GM20431 (cell line): ENCODE data around the gene CRYBG3.
"Not testable (repeated sequence)": the region's sequence is repeated elsewhere in the genome, so short reads cannot be mapped to it uniquely, and the experiment has no call there.

Source experiments
- in situ Hi-C: fragments of 300-500 bp; cut with MseI, MboI; formaldehyde crosslinking; loops from one replicate; pipeline ENCODE4 v1.15.0; 2020; ENCODE audit warnings: low sequenced_read_pairs; ENCODE audit not compliant: unreplicated experiment

CRYBG3 gene

DNA sequence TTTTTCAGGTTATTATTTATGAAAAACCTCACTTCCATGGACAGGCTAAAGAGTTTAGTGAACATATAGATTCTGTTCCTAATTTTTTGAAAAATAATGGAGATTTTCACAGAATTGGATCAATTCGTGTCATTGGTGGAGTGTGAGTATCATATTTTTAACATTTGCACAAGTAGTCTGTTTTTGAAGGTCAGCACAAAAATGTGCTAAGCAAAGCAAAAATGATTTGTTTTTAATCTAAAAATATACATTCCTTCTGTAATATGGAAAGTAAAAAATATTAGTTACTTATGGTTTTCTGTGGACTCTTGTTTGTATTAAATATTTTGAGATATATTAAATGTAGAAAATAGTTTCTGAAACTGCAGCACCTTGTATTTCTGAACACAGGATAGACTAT is 71.0 kb downstream of the CRYBG3 start:
- in situ Hi-C loops: no loop called here

DNA sequence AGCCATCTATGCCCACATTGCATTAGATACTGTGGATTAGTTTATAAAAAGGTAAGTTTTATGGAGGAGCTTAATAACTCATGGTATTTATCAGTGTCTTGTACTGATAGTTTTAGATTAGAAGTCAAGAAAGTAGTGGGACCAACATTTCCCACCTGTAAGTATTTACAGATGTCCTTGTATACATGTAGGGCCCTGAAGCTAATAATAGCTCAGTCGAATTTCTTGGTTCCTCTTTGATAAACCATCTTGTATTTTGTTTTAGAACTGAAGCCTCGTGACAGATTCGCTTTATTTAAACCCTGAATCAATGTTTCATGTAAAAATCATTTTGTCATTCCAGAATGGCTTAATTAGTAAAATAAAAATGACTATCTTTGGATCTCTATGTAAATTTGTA is 73.4 kb downstream of the CRYBG3 start:
- in situ Hi-C loops: no loop called here

DNA sequence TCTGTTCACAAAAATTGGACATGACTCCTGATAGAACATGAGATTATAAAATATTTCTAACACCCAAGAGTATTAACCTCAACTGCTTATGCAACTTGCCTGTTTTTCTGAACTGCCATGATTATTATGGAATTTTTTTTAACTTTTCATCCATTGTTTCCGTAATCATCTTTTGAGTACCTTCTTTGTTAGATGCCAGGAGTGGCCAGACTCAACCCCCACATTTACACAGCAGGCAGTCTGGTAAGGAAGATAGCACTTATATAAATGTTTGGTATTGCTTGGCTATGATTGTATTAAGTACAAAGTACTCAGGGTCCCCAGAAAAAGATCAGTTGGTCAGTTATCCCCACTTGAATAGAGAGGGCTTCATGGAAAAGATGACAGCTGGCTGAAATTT is 74.3 kb downstream of the CRYBG3 start:
- in situ Hi-C loops: no loop called here

DNA sequence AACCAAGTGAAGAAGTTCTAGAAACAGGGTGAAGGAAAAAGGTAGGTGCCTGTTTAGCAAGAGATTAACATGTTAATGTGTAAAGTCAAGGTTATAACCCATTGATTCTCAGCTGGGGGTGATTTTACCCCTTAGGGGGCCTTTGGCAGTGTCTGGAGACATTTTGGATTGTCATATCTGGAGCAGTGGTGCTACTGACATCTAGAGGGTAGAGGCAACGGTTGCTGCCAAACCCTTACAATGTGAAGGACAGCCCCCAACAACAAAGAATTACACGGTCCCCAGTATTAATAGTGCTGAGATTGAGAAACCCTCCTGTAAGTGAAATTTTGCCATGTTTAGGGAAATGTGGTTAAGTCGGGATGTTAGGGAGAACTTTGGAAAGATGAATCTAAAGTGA is 74.7 kb downstream of the CRYBG3 start:
- in situ Hi-C loops: no loop called here

DNA sequence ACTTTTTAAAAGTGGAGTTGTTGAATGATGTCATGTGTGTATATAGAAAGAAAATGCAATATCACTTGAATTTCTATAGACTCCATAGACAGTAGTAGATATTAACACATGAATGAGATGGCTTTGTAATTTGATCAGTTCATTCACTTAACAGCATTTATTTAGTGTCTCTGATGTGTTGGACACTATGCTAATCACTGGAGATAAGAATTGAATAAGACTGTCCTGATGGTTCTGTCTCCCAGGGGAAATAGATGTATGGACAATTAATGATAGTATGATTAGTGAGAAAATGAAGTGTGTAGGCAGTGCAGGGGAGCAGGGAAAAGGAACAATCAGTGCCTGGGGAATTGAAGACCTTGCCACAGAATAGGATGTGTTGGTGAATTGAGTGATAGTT is 77.5 kb downstream of the CRYBG3 start:
- in situ Hi-C loops: no loop called here

DNA sequence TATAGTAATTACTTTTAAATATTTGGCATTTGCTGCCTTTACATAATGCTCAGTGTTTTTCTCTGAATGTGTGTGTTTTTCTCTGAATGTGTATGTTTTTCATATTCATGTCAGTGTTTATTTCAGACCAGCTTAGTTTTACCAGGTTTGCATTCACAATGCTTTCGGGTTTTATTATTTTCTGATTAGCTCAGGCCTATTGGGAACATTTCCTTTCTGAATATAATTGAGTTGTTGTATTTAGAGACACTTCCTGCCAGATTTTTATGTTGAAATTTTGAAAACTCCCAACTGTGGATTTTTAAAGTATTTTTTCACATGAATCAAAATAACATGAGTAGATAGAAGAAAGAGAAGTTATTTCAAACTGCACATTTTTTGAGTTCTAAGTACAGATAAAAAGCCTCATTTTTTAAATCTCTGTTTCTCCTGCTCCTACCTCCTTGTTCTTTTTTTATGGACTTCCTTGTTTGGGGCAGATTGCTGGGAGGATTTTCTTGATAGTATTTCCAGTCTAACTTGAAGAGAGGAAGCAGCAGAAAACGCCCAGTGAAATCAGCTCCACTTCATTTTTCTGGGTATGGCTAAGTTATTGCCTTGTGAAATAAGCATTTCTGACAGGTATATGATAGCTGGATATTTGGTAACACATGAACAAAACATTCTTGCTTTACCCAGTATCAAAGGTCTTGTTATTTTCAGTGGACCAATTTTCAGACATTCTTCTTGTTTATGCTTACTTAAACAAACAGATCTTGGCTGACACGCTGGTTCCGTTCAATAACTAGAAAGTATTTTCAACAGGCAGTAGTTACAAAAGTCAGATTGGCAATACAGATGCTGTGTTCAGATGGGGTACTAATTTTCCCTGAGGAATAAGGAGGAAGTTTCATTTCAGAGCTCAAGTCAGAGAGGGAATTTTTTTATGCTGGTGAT is 79.8 kb downstream of the CRYBG3 start:
- in situ Hi-C loops: no loop called here

DNA sequence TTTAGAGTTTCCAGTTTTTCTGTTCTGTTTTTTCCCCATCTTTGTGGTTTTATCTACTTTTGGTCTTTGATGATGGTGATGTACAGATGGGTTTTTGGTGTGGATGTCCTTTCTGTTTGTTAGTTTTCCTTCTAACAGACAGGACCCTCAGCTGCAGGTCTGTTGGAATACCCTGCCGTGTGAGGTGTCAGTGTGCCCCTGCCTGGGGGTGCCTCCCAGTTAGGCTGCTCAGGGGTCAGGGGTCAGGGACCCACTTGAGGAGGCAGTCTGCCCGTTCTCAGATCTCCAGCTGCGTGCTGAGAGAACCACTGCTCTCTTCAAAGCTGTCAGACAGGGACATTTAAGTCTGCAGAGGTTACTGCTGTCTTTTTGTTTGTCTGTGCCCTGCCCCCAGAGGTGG is 88.0 kb downstream of the CRYBG3 start:
- in situ Hi-C loops: not testable (repeated sequence)

DNA sequence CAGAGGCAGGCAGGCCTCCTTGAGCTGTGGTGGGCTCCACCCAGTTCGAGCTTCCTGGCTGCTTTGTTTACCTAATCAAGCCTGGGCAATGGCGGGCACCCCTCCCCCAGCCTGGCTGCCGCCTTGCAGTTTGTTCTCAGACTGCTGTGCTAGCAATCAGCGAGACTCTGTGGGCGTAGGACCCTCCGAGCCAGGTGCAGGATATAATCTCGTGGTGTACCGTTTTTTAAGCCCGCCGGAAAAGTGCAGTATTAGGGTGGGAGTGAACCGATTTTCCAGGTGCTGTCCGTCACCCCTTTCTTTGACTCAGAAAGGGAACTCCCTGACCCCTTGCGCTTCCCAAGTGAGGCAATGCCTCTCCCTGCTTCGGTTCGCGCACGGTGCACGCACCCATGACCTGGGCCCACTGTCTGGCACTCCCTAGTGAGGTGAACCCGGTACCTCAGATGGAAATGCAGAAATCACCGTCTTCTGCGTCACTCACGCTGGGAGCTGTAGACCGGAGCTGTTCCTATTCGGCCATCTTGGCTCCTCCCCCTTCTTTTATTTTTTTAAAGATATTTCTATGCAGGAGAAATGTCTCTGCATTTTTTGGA is 88.5 kb downstream of the CRYBG3 start:
- in situ Hi-C loops: not testable (repeated sequence)

DNA sequence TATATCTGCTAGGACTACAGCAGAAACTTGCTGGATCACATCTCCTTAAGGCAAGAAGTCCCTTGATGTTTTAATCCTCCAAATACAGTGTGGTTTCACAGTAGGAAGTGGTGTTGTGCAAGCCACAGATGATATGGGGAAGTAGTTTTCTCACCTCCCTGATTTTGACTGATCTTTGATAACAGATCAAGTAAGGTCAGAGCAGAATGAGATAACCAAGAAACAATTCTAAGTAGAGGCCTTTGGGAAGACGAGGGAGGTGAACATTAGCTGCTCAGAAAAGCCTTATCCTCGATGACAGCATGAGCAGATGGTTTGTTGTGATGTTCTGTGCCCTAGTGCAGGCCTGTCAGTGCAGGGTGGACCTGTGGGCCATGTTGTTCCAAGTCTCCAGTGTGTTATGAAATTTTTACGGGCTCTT is 89.1 kb downstream of the CRYBG3 start:
- in situ Hi-C loops: no loop called here

DNA sequence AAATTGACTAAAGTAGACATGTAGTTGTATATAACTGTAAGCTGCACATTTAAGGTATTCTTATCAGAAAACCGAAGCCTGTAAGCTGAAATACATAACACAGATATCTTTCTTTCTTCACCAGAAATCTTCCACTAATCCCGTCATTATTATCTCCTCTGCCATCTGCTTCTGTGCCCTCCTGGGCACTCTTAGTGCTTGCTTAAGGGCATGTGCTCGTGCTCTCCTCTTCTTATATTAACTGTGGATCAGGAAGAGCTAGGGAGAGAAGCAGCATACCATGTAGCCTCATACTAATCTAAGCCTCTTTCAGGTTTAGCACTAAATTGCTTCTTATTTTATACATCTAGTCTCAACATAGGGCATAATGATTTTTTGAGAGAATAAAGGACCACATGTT is 89.6 kb downstream of the CRYBG3 start:
- in situ Hi-C loops: no loop called here

DNA sequence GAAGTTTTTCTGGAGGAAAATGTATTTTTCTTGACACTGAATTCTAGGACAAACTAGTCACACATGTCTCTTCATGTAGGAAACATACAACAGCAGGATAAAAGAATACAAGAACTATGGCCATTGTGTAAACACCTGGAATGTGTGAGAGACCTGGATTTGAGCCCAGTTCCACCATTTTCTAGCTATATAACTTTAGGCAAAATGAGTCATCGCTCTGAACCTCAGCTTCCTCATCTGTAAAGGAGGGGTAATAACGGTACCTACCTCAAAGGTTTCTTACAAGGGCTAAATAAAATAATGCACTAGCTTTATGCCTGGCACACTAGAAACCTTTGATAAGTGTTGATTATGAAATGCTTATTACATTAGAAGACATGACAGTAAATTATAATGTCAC is 92.6 kb downstream of the CRYBG3 start:
- in situ Hi-C loops: no loop called here

DNA sequence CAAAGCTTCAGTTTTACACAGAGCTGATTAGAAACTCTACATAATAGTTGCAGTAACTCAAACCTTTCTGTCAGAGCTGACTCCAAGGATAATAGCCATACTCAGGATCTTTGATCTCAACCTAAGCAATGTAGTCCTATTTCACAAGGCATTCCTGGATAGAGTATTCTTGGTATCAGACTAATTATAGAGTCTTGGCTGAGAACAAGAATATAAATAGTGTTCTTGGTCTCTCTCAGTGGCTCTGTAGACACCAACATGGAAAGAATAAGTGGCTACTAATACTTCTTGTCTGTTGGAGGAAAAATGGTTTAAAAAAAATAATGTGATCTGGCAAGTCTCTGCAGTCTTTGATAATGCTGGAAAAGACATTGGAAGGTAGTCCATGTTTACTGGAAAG is 94.8 kb downstream of the CRYBG3 start:
- in situ Hi-C loops: no loop called here

DNA sequence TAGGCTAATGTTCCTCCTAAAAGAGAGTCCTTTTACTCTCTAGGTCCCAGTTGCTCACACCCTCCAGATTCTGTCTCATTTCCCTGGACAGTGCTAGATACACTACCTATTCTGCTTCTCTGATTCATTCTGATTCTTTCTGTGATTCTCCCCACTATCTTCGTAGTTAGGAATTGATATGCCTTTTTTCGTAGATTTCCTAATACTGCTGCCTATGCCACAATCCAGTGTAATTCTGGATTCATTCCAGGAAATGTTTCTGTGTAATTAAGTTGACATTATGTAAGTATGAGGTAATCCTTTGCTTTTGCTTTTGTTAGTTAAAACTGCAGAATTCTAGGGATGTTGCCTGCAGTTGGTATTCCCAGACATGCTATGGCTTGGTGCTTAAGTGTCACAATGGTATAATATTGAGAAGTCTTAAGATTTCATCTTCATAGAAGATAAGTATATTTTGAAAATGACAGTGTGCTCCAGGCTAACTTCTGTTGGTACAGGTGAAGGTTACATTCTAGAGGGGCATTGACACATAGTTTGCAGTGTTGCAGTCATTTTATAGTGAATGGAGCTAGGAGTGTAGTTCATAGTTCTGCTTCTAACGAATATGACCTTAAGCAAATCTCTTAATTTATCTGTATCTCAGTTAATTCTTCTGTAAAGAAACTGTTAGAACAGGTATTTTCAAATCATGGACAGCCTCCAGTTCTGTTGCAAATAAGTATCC is 96.2 kb downstream of the CRYBG3 start:
- in situ Hi-C loops: no loop called here

DNA sequence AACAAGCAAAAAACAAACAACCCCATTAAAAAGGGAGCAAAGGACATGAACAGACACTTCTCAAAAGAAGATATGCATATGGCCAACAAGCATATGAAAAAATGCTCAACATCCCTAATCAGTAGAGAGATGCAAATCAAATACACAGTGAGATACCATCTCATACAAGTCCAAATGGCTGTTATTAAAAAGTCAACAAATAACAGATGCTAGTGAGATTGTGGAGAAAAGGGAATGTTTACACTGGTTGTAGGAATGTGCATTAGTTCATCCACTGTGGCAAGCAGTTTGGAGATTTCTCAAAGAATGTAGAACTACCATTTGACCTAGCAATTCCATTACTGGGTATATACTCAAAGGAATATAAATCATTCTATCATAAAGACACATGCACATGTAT is 105.9 kb downstream of the CRYBG3 start:
- in situ Hi-C loops: no loop called here

DNA sequence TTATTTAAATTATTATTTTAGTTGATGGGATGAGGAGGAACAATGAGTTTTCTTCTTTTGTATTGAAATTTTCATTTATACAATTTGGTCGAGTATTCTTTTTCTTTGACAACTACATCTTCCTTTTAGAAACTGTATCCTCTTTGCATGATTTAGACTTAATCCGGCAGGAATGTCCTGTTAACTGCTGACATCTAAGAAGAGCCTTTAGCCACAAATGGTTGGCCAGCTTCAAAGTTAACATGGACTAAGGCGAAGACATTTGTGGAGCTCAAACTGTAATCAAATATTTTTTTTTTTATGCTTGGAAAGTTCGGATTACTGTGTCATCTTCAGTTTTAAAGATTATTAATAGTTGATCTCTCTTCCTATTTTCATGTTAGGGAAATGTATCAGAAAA is 107.2 kb downstream of the CRYBG3 start:
- in situ Hi-C loops: no loop called here

DNA sequence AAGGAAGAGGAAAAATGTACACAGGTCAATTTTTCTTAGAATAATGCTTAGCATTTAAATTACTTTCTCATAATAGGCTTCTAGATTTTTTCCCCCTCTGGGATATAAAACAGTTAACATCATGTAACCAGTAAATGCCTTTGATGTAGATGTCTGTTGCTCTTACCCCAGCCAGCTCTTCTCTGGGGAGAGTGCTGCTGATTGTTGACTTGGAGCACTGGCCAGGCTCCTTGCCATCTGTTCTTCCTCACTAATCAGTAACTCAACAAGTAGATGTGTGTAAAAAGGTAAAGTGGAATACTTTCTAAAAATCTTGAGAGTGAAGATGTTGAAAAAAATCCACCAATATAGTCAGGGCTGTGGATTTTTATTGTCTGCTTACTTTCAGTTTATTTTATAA is 108.2 kb downstream of the CRYBG3 start:
- in situ Hi-C loops: no loop called here

DNA sequence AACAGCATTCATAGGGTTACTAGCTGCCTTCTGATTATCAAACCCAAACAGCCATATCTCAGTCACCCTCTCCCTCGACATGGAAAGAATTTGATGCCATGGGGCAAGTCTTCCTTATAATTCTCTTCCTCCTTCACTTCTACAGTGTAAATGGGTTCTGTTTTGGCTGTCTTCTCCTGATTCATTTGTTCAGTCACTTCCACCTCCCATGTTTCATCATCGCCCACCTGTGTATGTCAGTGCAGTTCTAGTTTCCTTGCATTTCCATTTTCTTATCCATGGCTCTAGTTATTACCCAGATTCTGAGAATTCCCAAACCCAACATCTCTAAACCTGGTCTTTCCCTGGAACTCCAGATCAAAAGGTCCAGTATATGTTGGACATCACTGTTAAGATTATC is 109.4 kb downstream of the CRYBG3 start:
- in situ Hi-C loops: no loop called here

DNA sequence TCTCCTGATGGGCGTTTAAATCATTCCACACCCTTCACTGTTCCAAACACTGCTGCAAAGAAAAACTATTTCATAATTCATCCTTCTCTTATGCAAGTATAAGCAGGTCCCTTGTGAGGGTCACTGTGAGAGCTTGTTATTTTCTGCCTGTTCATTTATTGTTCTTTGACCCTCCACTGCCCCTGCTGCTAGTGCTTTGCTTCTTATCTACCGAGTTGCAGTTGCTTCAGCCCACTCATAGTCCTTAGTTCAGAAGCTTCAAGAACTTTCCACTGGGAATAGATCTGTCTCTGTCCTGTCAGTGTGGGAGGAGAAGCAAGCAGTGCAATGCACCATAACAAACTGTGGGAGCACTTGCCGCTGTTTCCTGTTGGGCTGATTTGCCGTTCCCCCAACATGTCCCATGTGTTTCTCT is 110.6 kb downstream of the CRYBG3 start:
- in situ Hi-C loops: no loop called here

DNA sequence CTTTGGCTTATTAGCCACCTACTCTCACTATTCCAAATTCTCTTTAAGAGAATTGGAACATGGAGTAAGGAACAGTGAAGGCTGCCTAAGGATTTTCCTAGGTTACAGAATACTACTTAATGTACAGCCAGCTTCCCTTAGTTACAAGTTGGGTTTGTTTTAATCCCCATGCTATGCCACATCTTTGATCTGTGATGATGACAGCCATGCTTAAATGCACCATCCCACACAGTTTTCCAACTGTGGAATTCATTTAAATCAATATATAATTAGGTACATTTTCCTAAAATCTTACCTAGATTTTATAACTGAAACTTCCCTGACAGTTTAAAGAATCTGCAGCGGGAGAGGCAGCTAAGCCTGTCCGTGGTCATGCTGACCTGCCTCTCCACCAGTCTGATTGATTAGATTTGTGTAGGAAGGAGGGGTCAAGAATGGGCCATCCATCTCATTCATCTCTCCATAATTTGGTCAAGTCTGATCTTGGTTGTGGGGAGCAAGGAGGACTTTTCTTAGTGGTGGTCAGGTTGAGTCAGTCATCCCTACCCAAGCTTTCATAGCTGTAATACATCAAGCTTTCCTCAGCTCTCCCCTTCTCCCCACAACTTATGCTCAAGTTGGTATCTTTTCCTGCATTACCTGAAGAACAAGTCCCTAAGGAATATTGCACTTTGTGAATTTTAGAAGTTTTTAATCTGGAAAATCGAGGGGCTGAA is 113.3 kb downstream of the CRYBG3 start:
- in situ Hi-C loops: no loop called here

DNA sequence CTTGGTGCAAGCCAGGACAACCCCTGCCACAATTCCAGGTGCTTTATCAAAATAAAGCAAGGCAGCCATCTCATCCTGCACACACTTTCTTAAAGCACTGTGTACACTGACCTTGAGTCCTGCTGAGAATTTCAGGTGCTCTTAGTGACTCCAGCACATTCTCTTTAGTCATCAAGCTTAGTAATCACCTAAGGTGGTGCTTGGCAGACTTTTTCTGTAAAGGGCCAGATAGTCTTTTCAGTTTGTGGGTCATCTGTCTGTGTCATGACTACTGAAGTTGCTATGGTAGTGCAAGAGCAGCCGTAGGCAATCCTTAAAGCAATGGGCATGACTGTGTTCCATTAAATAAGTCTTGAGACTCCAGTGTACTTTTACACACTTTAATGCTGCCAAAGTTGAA is 114.0 kb downstream of the CRYBG3 start:
- in situ Hi-C loops: no loop called here
